Right lobe of liver (tissue), 4 donors: ENCODE results near the gene TDRD7.

Experiments used
- POLR2A ChIP-seq: fragments of 450-650 bp; IDR thresholded peaks from one replicate; pipeline ENCODE4 v1.6.1; 2017; ENCODE audit warnings: antibody characterized with exemption, mild to moderate bottlenecking
- TF ChIP-seq, protein P1 (sequence below), 4 donors: fragments of 200-600 bp in 3 of 4; fragments of 450-650 bp in 1 of 4; IDR thresholded peaks; one replicate each; pipeline versions ENCODE4 v1.5.1 to v1.8.0; 2016 to 2022; ENCODE audit warnings: antibody characterized with exemption in 4 of 4, mild to moderate bottlenecking in 2 of 4
- donor health status: DM: no; HTN: no; CAD: no.
- donor health status: DM: no; HTN: no; CAD: no.
- donor health status: DM: no; HTN: yes; CAD: no.

DNA sequence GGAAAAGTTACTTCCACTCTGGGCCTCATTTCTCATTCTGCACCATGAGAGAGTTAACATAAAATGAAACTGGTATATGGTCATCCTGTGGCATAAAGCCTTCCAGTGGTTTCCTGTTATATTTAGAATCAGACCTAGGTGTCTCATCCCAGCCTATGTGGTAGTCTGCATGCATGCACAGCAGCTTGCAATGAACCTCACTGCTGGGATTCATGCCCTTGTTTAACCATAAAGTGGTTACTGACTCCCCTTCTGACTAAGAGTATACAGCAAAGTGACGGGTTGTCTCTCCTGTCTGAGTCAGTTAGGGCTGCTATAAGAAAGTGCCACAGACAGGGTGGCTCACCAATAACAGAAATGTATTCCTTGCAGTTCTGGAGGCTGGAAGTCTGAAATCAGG lies 14.7 kb upstream of the TDRD7 start:
- no peak for TF ChIP-seq POLR2A
- TF ChIP-seq, protein P1, sequence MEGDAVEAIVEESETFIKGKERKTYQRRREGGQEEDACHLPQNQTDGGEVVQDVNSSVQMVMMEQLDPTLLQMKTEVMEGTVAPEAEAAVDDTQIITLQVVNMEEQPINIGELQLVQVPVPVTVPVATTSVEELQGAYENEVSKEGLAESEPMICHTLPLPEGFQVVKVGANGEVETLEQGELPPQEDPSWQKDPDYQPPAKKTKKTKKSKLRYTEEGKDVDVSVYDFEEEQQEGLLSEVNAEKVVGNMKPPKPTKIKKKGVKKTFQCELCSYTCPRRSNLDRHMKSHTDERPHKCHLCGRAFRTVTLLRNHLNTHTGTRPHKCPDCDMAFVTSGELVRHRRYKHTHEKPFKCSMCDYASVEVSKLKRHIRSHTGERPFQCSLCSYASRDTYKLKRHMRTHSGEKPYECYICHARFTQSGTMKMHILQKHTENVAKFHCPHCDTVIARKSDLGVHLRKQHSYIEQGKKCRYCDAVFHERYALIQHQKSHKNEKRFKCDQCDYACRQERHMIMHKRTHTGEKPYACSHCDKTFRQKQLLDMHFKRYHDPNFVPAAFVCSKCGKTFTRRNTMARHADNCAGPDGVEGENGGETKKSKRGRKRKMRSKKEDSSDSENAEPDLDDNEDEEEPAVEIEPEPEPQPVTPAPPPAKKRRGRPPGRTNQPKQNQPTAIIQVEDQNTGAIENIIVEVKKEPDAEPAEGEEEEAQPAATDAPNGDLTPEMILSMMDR (IDR thresholded peaks at IDR 0.05), result no peak
